HG02759 (cell line): ENCODE measurements around the gene HOXC6.
A peak's percentile ranks its signal among the peaks of the same experiment; 100 is the strongest.

Source experiments
- ATAC-seq: cut with Tn5 transposase; IDR thresholded peaks from one replicate; pipeline ENCODE4 v1.9.1; 2021; ENCODE audit warnings: mild to moderate bottlenecking, moderate library complexity; ENCODE audit not compliant: unreplicated experiment

Gene HOXC6

GRCh38 chr12:54025499-54026405, 2.5 kb upstream of the HOXC6 start:
- no peak for ATAC-seq

- no peak for ATAC-seq
Observed at GRCh38 chr12:54026640-54027441, 1.4 kb upstream of the HOXC6 start.

- ATAC-seq: no peak
Observed at GRCh38 chr12:54027442-54027786, 826 bp upstream of the HOXC6 start.

GRCh38 chr12:54029529-54030441, 1.5 kb downstream of the HOXC6 start:
- no peak for ATAC-seq

GRCh38 chr12:54030442-54030801, 2.2 kb downstream of the HOXC6 start:
- no peak for ATAC-seq

GRCh38 chr12:54030889-54031471, 2.7 kb downstream of the HOXC6 start:
- no peak for ATAC-seq

- ATAC-seq: no peak
Observed at GRCh38 chr12:54031480-54031879, 3.2 kb downstream of the HOXC6 start.

GRCh38 chr12:54032086-54032619, 3.9 kb downstream of the HOXC6 start:
- ATAC-seq: no peak

GRCh38 chr12:54032627-54033100, 4.4 kb downstream of the HOXC6 start, which contains the start of gene HOXC5:
HOXC5 (plus strand) TSS chr12:54033050; CDS start chr12:54033123, 73 bp downstream.
- no peak for ATAC-seq

- no peak for ATAC-seq
Observed at GRCh38 chr12:54033106-54033979, 5.1 kb downstream of the HOXC6 start.

- no peak for ATAC-seq
Observed at GRCh38 chr12:54033980-54034784, 5.9 kb downstream of the HOXC6 start.

GRCh38 chr12:54034785-54035310, 6.6 kb downstream of the HOXC6 start:
- ATAC-seq: no peak

GRCh38 chr12:54035568-54036264, 7.5 kb downstream of the HOXC6 start:
- no peak for ATAC-seq

- peak; percentile 49 for ATAC-seq
Observed at GRCh38 chr12:54036620-54037359, 8.6 kb downstream of the HOXC6 start.

GRCh38 chr12:54037360-54038283, 9.4 kb downstream of the HOXC6 start:
- no peak for ATAC-seq
